HFFc6 (cell line): Measurements from ENCODE around the gene NPDC1. TPM values are rescaled to one million over a fixed set of nuclear protein-coding genes. Genes with fewer than 3 reads are reported as not detected.
"Not testable (repeated sequence)": the region's sequence is repeated elsewhere in the genome, so short reads cannot be mapped to it uniquely, and the experiment has no call there.

Experiments
- DNase-seq: peaks from one replicate; pipeline ENCODE4 v3.0.0-alpha.2; 2018
- H3K27ac Mint-ChIP-seq: 2 replicates; pipeline ENCODE4 v1.8.0; 2020; ENCODE audit warnings: mild to moderate bottlenecking, mixed read lengths
- H3K27me3 Mint-ChIP-seq: 2 replicates; pipeline ENCODE4 v1.8.0; 2021; ENCODE audit warnings: mild to moderate bottlenecking, moderate library complexity, mixed read lengths; ENCODE audit not compliant: insufficient read depth
- H3K36me3 Mint-ChIP-seq: 2 replicates; pipeline ENCODE4 v1.8.0; 2021; ENCODE audit warnings: low read depth, mixed read lengths
- H3K4me1 Mint-ChIP-seq: 2 replicates; pipeline ENCODE4 v1.8.0; 2020; ENCODE audit warnings: low read depth, mixed read lengths
- H3K4me3 Mint-ChIP-seq: 2 replicates; pipeline ENCODE4 v1.8.0; 2020; ENCODE audit warnings: mild to moderate bottlenecking, moderate library complexity, mixed read lengths
- H3K9me3 Mint-ChIP-seq: 2 replicates; pipeline ENCODE4 v1.8.0; 2020; ENCODE audit warnings: mild to moderate bottlenecking, mixed read lengths
- total RNA-seq, 6 experiments: library from RNA; stranded (reverse); fragmentation: NEBNext Ultra II Directional; extraction: Animal tissue kit (Norgen Biotek cat#: 25700); gene quantifications; 2 replicates in 1 of 6; 3 replicates in 5 of 6; pipeline ENCODE4 v1.2.3, GENCODE V29; 2021
- TF ChIP-seq, protein P1 (sequence below): fragments of 200-600 bp; sonication (generic); IDR thresholded peaks from 2 replicates; pipeline ENCODE4 v1.5.0; 2021; ENCODE audit warnings: antibody characterized with exemption, mild to moderate bottlenecking

The NPDC1 gene
- total RNA-seq, 6 experiments from 2014 or later, result 112 to 197 (median 119) TPM

DNA sequence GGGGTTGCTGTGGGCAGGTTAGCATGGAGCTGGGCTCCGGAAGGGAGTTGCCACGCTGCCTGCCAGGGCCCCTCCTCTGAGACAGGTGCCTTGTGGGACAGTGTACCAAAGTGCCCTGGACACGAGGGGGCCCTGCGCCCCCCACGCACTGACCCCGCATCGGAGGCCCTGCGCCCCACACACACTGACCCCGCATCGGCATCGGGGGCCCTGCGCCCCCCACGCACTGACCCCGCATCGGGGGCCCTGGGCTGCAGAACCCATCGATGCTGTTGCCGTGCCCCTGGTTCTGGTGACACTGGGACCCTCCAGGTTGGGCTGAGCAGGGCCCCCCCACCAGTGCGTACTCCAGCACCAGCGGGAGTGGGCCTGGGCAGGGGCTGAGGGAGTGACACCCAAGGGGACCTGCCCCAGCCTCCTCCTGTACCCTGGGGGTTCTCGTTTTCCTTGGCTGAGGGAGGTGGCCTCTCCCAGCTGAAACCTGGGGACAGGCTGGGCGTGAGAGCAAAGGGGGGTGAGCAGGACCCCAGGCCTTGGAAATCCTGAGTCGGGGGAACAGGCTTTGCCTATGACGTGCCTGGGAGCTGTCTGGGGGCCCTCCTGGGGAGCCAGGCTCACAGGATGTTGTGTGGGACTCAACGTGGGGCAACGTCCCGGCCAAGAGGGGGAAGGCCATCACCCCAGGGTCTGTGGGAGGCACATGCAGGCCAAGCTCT, 17.5 kb upstream of the NPDC1 start:
- no peak overlapping the region for H3K27ac Mint-ChIP-seq
- no peaks in the 10 kb centered on the region for H3K36me3 Mint-ChIP-seq
- peaks cover 6% of the 10 kb centered on the region for H3K4me1 Mint-ChIP-seq
- H3K27me3 Mint-ChIP-seq, result peaks cover 1% of the 10 kb centered on the region; the same call in 1 of the 2 replicates
- DNase-seq, result no peak
- H3K4me3 Mint-ChIP-seq, result no peak overlapping the region
- H3K9me3 Mint-ChIP-seq, result no peaks in the 10 kb centered on the region
- TF ChIP-seq, protein P1, sequence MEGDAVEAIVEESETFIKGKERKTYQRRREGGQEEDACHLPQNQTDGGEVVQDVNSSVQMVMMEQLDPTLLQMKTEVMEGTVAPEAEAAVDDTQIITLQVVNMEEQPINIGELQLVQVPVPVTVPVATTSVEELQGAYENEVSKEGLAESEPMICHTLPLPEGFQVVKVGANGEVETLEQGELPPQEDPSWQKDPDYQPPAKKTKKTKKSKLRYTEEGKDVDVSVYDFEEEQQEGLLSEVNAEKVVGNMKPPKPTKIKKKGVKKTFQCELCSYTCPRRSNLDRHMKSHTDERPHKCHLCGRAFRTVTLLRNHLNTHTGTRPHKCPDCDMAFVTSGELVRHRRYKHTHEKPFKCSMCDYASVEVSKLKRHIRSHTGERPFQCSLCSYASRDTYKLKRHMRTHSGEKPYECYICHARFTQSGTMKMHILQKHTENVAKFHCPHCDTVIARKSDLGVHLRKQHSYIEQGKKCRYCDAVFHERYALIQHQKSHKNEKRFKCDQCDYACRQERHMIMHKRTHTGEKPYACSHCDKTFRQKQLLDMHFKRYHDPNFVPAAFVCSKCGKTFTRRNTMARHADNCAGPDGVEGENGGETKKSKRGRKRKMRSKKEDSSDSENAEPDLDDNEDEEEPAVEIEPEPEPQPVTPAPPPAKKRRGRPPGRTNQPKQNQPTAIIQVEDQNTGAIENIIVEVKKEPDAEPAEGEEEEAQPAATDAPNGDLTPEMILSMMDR, result no peak

DNA sequence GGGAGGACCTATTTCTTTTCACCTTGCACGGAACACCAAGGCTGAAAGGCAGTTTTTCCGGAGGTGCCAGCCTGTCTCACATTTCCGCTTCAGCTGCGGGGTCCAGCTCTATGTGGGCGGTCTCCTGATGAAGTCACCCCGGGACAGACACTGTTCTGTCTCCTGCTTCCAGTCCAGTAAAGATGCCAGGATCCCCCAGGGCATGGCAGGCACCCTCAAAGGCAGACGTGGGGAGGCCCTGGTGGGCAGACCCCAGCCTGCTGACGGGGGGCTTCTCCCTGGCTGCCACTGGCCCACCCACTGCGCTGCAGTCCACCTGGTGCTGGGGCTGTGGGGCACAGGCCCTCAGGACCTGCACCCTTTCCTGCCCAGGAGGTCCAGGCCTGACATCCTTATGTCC, 16.8 kb upstream of the NPDC1 start:
- H3K9me3 Mint-ChIP-seq, H3K36me3 Mint-ChIP-seq, H3K4me1 Mint-ChIP-seq, DNase-seq, H3K27me3 Mint-ChIP-seq, H3K4me3 Mint-ChIP-seq, H3K27ac Mint-ChIP-seq: not testable (repeated sequence)

DNA sequence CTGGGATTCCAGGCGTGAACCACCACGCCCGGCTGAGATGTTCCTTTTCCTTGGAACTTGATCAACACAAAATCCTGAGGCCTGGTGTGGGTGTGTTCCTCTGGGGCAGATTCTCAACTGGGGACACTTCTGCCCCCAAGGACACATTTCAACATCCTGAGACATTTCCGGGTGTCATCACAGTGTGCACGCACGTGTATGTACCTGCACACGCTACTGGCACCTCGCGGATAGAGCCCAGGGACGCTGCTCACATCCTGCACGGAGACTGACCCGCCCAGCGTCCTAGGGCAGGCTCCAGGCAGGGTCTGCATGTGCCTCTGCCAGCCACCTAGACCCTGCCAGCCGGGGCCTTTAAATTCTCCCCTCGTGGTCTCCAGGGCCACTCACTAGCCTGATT, 16.4 kb upstream of the NPDC1 start:
- DNase-seq, result no peak
- Mint-ChIP-seq H3K27me3 (peaks cover 7% of the 10 kb centered on the region), H3K4me3 (no peak overlapping the region), H3K4me1 (no peaks in the 10 kb centered on the region; the same call in 1 of the 2 replicates), H3K36me3 (no peaks in the 10 kb centered on the region), H3K27ac (no peak overlapping the region), H3K9me3 (no peaks in the 10 kb centered on the region)
- TF ChIP-seq, protein P1, result no peak

DNA sequence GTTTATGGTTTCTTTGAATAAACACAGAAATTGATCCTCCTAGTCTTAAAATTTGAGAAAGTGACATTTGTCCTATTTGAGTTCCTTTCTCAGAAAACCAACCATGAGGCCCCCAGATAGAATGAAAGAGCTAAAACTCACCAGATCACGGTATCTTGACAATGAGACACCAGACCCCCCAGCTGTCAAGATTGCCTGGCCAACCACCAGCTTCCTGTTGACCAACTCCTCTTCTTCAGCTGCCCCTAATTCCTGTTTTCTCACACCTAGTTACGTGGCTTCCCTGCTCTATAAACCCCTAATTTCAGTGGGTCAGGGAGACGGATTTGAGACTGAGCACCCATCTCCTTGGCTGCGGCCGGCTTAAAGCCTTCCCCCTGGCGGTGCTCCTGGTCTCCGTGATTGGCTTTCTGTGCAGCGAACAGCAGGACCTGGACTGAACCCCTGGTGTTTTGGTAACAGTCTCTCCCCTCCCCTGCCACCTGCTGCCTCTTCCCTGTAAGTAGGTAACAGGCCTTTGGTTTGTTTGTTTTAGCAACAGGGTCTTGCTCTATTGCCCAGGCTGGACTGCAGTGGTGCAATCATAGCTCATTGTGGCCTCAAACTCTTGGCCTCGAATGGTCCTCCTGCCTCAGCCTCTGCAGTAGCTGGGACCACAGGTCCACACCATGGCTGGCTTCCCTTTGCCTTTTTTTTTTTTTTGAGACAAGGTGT, 12.7 kb upstream of the NPDC1 start:
- DNase-seq, result no peak
- Mint-ChIP-seq H3K4me1 (peaks cover 6% of the 10 kb centered on the region), H3K9me3 (no peaks in the 10 kb centered on the region), H3K27ac (no peak overlapping the region), H3K27me3 (peaks cover 8% of the 10 kb centered on the region), H3K4me3 (no peak overlapping the region), H3K36me3 (no peaks in the 10 kb centered on the region)
- TF ChIP-seq, protein P1, result no peak

DNA sequence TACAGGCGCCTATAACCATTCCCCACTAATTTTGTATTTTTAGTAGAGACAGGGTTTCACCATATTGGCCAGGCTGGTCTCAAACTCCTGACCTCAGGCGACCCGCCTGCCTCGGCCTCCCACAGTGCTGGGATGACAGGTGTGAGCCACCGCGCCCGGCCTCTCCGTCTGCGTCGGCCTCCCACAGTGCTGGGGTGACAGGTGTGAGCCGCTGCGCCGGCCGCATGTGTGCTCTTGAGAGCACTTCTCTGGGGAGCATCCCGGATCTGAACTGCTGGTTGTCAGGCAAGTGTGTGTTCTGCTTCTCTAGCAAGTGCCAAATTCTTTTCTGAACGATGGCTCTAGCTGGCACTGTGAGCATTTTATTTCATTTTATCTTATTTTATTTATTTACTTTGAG, 11.6 kb upstream of the NPDC1 start:
- TF ChIP-seq, protein P1, result no peak

DNA sequence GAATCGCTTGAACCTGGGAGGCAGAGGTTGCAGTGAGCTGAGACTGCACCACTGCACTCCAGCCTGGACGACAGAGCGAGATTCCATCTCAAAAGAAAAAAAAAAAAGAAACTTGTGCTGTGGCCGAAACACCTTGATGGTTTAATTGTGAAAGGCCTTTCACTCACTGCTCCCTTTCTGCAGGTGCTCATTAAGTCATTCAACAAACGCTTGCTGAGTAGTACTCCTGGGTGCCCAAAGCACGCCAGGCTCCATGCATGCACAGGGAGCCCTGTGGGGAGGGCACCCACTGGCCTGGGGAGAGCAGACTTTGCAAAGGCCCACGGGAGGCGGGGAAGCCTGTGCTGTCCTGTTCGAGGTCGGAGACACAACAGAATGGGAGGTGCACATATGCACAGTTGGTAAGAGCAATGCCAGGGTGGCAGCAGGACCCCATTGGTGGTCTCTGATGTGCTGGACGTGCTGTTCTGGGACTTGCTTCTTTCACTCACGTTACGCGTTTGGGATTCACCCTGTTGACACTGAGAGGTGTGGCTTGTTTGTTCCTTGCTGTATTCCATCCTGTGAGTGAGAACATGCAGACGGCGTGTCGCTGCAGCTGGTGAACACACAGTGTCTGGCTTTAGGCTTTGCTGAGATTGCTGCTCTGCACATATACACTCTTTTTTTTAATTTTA, 10.9 kb upstream of the NPDC1 start:
- no peak overlapping the region for H3K27ac Mint-ChIP-seq
- no peaks in the 10 kb centered on the region for H3K36me3 Mint-ChIP-seq
- H3K4me1 Mint-ChIP-seq, result peaks cover 6% of the 10 kb centered on the region
- TF ChIP-seq, protein P1, result no peak
- H3K9me3 Mint-ChIP-seq, result no peaks in the 10 kb centered on the region
- peaks cover 12% of the 10 kb centered on the region for H3K27me3 Mint-ChIP-seq
- DNase-seq, result no peak
- H3K4me3 Mint-ChIP-seq, result no peak overlapping the region

More for the DNA sequence above, 11.6 kb upstream of the NPDC1 start:
- Mint-ChIP-seq H3K4me3 (no peak overlapping the region), H3K27me3 (peaks cover 11% of the 10 kb centered on the region), H3K36me3 (no peaks in the 10 kb centered on the region), H3K4me1 (peaks cover 6% of the 10 kb centered on the region), H3K27ac (no peak overlapping the region), H3K9me3 (no peaks in the 10 kb centered on the region)
- DNase-seq, result no peak
